Measurements from ENCODE around the gene VWA7. TPM values are rescaled to one million over a fixed set of nuclear protein-coding genes. Genes with fewer than 3 reads are reported as not detected.

The VWA7 gene
- total RNA-seq, 1 donor from 2014 or later, result 1.8 TPM

GRCh38 chr6:31752739-31753319, 24.3 kb downstream of the VWA7 start:
- Mint-ChIP-seq H3K36me3 (peaks cover 3% of the 10 kb centered on the region), H3K9me3 (no peaks in the 10 kb centered on the region), H3K4me3 (no peak overlapping the region), H3K27ac (no peak overlapping the region), H3K27me3 (ENCODE audit: low read depth) (no peaks in the 10 kb centered on the region), H3K4me1 (no peaks in the 10 kb centered on the region)
- DNase-seq (ENCODE audit: low spot score in 2 of 2, unreplicated experiment in 2 of 2), result no peak
- TF ChIP-seq CTCF (IDR thresholded peaks at IDR 0.05; ENCODE audit: unreplicated experiment), result no peak

GRCh38 chr6:31750411-31751022, 26.6 kb downstream of the VWA7 start:
- Mint-ChIP-seq H3K36me3 (peaks cover 3% of the 10 kb centered on the region), H3K27ac (no peak overlapping the region), H3K9me3 (no peaks in the 10 kb centered on the region), H3K4me1 (no peaks in the 10 kb centered on the region), H3K4me3 (no peak overlapping the region), H3K27me3 (ENCODE audit: low read depth) (no peaks in the 10 kb centered on the region)
- DNase-seq (ENCODE audit: low spot score in 2 of 2, unreplicated experiment in 2 of 2), result no peak
- TF ChIP-seq CTCF (IDR thresholded peaks at IDR 0.05; ENCODE audit: unreplicated experiment), result no peak

- H3K36me3 Mint-ChIP-seq, result peaks cover 3% of the 10 kb centered on the region
- H3K4me3 Mint-ChIP-seq, result no peak overlapping the region
- no peaks in the 10 kb centered on the region for H3K9me3 Mint-ChIP-seq
- no peak overlapping the region for H3K27ac Mint-ChIP-seq
- no peak for TF ChIP-seq CTCF (IDR thresholded peaks at IDR 0.05; ENCODE audit: unreplicated experiment)
- H3K4me1 Mint-ChIP-seq, result no peaks in the 10 kb centered on the region
- no peak for DNase-seq (ENCODE audit: low spot score in 2 of 2, unreplicated experiment in 2 of 2)
- H3K27me3 Mint-ChIP-seq (ENCODE audit: low read depth), result no peaks in the 10 kb centered on the region
Measured at GRCh38 chr6:31749301-31750036, 27.7 kb downstream of the VWA7 start.

GRCh38 chr6:31744422-31744821, 32.7 kb downstream of the VWA7 start:
- Mint-ChIP-seq H3K27ac (no peak overlapping the region), H3K36me3 (peaks cover 5% of the 10 kb centered on the region), H3K9me3 (no peaks in the 10 kb centered on the region), H3K4me3 (no peak overlapping the region), H3K4me1 (peaks cover 15% of the 10 kb centered on the region), H3K27me3 (ENCODE audit: low read depth) (no peaks in the 10 kb centered on the region)
- no peak for TF ChIP-seq CTCF (IDR thresholded peaks at IDR 0.05; ENCODE audit: unreplicated experiment)
- no peak for DNase-seq (ENCODE audit: low spot score in 2 of 2, unreplicated experiment in 2 of 2)

- no peak overlapping the region for H3K27ac Mint-ChIP-seq
- H3K4me1 Mint-ChIP-seq, result peaks cover 30% of the 10 kb centered on the region
- TF ChIP-seq CTCF (IDR thresholded peaks at IDR 0.05; ENCODE audit: unreplicated experiment), result no peak
- peaks cover 2% of the 10 kb centered on the region for H3K36me3 Mint-ChIP-seq
- H3K9me3 Mint-ChIP-seq, result no peaks in the 10 kb centered on the region
- DNase-seq (ENCODE audit: low spot score in 2 of 2, unreplicated experiment in 2 of 2), result no peak
- no peaks in the 10 kb centered on the region for H3K27me3 Mint-ChIP-seq (ENCODE audit: low read depth)
- H3K4me3 Mint-ChIP-seq, result no peak overlapping the region
Measured at GRCh38 chr6:31742894-31743293, 34.2 kb downstream of the VWA7 start.
